SU-DHL-6 (cell line): ENCODE results near the gene APOE.

Experiments
- H2AFZ ChIP-seq: fragments of 200-600 bp; sonication (generic); 2 replicates; pipeline ENCODE4 v1.6.1; 2014; ENCODE audit warnings: low read depth, mild to moderate bottlenecking, moderate library complexity, mixed read lengths, antibody characterized with exemption, low read length; ENCODE audit not compliant: severe bottlenecking
- H3F3A ChIP-seq: fragments of 200-600 bp; shearing (Covaris generic); 2 replicates; pipeline ENCODE4 v1.6.0; 2016; ENCODE audit warnings: antibody characterized with exemption, mild to moderate bottlenecking; ENCODE audit not compliant: insufficient read depth
- H3K27ac ChIP-seq: fragments of 200-600 bp; sonication (generic); 2 replicates; pipeline ENCODE4 v1.5.1; 2016; ENCODE audit warnings: low read depth, mild to moderate bottlenecking, low read length, moderate library complexity, mixed read lengths
- H3K27me3 ChIP-seq: fragments of 200-600 bp; sonication (generic), shearing (Covaris generic); 2 replicates; pipeline ENCODE4 v1.6.0; 2014; ENCODE audit warnings: mild to moderate bottlenecking, low read length
- H3K36me3 ChIP-seq: fragments of 200-600 bp; sonication (generic); 2 replicates; pipeline ENCODE4 v1.6.1; 2014; ENCODE audit warnings: mild to moderate bottlenecking, low read length, mixed read lengths
- H3K4me2 ChIP-seq: fragments of 300-600, 200-600 bp; shearing (Covaris generic), sonication (generic); 2 replicates; pipeline ENCODE4 v1.6.0; 2014; ENCODE audit warnings: low read length, low read depth, mild to moderate bottlenecking; ENCODE audit not compliant: poor library complexity, severe bottlenecking
- H3K4me3 ChIP-seq: fragments of 200-600 bp; sonication (generic); 2 replicates; pipeline ENCODE4 v1.5.1; 2014; ENCODE audit warnings: antibody characterized with exemption, low read length, mild to moderate bottlenecking, mixed read lengths; ENCODE audit not compliant: insufficient read depth, poor library complexity, severe bottlenecking
- H3K79me2 ChIP-seq: fragments of 200-600 bp; sonication (generic); 2 replicates; pipeline ENCODE4 v1.6.1; 2014; ENCODE audit warnings: mild to moderate bottlenecking, low read length, moderate library complexity; ENCODE audit not compliant: insufficient read depth
- H3K9ac ChIP-seq: fragments of 200-600 bp; sonication (generic); 2 replicates; pipeline ENCODE4 v1.7.0; 2014; ENCODE audit warnings: mild to moderate bottlenecking, low read length
- H3K9me2 ChIP-seq: fragments of 200-600 bp; sonication (generic); replicated peaks from 2 replicates; pipeline ENCODE4 v1.6.1; 2014; ENCODE audit warnings: low read length; ENCODE audit not compliant: insufficient read depth
- H3K9me3 ChIP-seq: fragments of 200-600 bp; sonication (generic); 2 replicates; pipeline ENCODE4 v1.6.1; 2014; ENCODE audit warnings: low read length, mixed read lengths; ENCODE audit not compliant: insufficient read depth
- H4K20me1 ChIP-seq: fragments of 200-600 bp; sonication (generic); 2 replicates; pipeline ENCODE4 v1.6.1; 2014; ENCODE audit warnings: low read depth, mild to moderate bottlenecking, antibody characterized with exemption, low read length, moderate library complexity, mixed read lengths
- EZH2phosphoT487 ChIP-seq: fragments of 200-600 bp; sonication (generic), shearing (Covaris generic); conservative IDR thresholded peaks from 2 replicates; pipeline ENCODE4 v1.6.1; 2018; ENCODE audit warnings: mild to moderate bottlenecking, antibody characterized with exemption, low read length, moderate library complexity, mixed read lengths
- TF ChIP-seq, protein P1 (sequence below): fragments of 200-600 bp; sonication (generic); IDR thresholded peaks from one replicate; pipeline ENCODE4 v1.5.1; 2017; ENCODE audit warnings: antibody characterized with exemption, mild to moderate bottlenecking, low read length, moderate library complexity; ENCODE audit not compliant: insufficient read depth, poor library complexity, severe bottlenecking

APOE gene

DNA sequence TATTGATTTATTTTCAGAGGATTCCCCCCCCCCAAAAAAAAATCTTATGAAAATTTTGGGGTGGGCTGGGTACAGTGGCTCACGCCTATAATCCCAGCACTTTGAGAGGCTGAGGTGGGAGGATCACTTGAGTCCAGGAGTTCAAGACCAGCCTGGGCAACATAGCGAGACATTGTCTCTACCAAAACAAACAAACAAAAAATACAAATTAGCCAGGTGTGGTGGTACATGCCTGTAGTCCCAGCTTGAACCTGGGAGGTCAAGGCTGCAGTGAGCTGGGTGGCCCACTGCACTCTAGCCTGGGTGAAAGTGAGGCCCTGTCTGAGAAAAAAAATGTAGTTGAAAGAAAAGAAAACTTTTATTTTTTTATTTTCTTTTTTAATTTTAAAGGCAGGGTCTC, 41.6 kb upstream of the APOE start:
- no peak overlapping the region for H2AFZ ChIP-seq
- H3K27ac ChIP-seq, result no peak overlapping the region
- no peak overlapping the region for H3K4me3 ChIP-seq
- H3K4me2 ChIP-seq, result no peak overlapping the region
- no peaks in the 10 kb centered on the region for H3F3A ChIP-seq
- TF ChIP-seq, protein P1, sequence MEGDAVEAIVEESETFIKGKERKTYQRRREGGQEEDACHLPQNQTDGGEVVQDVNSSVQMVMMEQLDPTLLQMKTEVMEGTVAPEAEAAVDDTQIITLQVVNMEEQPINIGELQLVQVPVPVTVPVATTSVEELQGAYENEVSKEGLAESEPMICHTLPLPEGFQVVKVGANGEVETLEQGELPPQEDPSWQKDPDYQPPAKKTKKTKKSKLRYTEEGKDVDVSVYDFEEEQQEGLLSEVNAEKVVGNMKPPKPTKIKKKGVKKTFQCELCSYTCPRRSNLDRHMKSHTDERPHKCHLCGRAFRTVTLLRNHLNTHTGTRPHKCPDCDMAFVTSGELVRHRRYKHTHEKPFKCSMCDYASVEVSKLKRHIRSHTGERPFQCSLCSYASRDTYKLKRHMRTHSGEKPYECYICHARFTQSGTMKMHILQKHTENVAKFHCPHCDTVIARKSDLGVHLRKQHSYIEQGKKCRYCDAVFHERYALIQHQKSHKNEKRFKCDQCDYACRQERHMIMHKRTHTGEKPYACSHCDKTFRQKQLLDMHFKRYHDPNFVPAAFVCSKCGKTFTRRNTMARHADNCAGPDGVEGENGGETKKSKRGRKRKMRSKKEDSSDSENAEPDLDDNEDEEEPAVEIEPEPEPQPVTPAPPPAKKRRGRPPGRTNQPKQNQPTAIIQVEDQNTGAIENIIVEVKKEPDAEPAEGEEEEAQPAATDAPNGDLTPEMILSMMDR, result no peak
- no peak for TF ChIP-seq EZH2phosphoT487
- H3K9me3 ChIP-seq, result no peaks in the 10 kb centered on the region
- H3K9ac ChIP-seq, result no peak overlapping the region
- H3K79me2 ChIP-seq, result no peaks in the 10 kb centered on the region
- no peaks in the 10 kb centered on the region for H3K36me3 ChIP-seq
- no peaks in the 10 kb centered on the region for H3K27me3 ChIP-seq
- H4K20me1 ChIP-seq, result no peaks in the 10 kb centered on the region
- H3K9me2 ChIP-seq, result no peaks in the 10 kb centered on the region

- Histone ChIP-seq H3K27ac (no peak overlapping the region), H3K79me2 (no peaks in the 10 kb centered on the region), H3K9me2 (no peaks in the 10 kb centered on the region), H3K9ac (no peak overlapping the region), H3K9me3 (no peaks in the 10 kb centered on the region), H3K27me3 (no peaks in the 10 kb centered on the region), H3K4me2 (no peak overlapping the region), H2AFZ (no peak overlapping the region), H3K36me3 (no peaks in the 10 kb centered on the region), H3F3A (no peaks in the 10 kb centered on the region), H4K20me1 (no peaks in the 10 kb centered on the region), H3K4me3 (no peak overlapping the region)
- TF ChIP-seq, protein P1, result no peak
- no peak for TF ChIP-seq EZH2phosphoT487
These were observed 40.3 kb upstream of the APOE start for GRCh38 chr19:44865196-44865767.

DNA sequence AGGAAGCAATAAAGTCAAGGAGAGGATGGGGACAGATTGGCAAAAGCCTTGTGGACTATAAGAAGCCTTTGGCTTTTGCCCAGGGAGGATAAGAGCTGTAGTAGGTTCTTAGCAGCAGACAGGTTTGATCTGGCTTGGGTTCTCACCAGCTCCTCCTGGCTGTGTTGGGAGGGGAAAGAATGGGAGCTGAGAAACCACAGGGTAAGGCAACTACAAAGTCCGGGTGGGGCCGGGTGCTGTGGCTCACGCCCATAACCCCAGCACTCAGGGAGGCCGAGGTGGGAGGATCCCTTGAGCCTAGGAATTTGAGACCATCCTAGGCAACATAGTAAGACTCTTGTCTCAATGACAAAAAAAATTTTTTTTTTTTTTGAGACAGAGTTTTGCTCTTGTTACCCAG, 38.9 kb upstream of the APOE start:
- Histone ChIP-seq H3K27me3 (no peaks in the 10 kb centered on the region), H3K4me3 (no peak overlapping the region), H2AFZ (no peak overlapping the region), H3F3A (no peaks in the 10 kb centered on the region), H3K27ac (no peak overlapping the region), H3K9me2 (no peaks in the 10 kb centered on the region), H3K4me2 (no peak overlapping the region), H4K20me1 (no peaks in the 10 kb centered on the region), H3K9ac (no peak overlapping the region), H3K79me2 (no peaks in the 10 kb centered on the region), H3K9me3 (no peaks in the 10 kb centered on the region), H3K36me3 (no peaks in the 10 kb centered on the region)
- TF ChIP-seq EZH2phosphoT487, result no peak
- TF ChIP-seq, protein P1, result no peak
